Ovary (tissue), 3 donors: ENCODE measurements around the gene PSME2.
A peak's percentile ranks its signal among the peaks of the same experiment; 100 is the strongest.

ENCODE experiments used
- POLR2A ChIP-seq: fragments of 450-650 bp; IDR thresholded peaks from one replicate; pipeline ENCODE4 v1.6.1; 2017; ENCODE audit warnings: antibody characterized with exemption, mild to moderate bottlenecking, moderate library complexity
- TF ChIP-seq, protein P1 (sequence below), 3 donors: fragments of 450-650 bp in 2 of 3; fragments of 200-600 bp in 1 of 3; IDR thresholded peaks; one replicate each; pipeline versions ENCODE4 v1.5.1 to v1.8.0; 2016 to 2022; ENCODE audit warnings: antibody characterized with exemption in 3 of 3, mild to moderate bottlenecking in 1 of 3
- donor health status: DM: no; HTN: no; CAD: no.

DNA sequence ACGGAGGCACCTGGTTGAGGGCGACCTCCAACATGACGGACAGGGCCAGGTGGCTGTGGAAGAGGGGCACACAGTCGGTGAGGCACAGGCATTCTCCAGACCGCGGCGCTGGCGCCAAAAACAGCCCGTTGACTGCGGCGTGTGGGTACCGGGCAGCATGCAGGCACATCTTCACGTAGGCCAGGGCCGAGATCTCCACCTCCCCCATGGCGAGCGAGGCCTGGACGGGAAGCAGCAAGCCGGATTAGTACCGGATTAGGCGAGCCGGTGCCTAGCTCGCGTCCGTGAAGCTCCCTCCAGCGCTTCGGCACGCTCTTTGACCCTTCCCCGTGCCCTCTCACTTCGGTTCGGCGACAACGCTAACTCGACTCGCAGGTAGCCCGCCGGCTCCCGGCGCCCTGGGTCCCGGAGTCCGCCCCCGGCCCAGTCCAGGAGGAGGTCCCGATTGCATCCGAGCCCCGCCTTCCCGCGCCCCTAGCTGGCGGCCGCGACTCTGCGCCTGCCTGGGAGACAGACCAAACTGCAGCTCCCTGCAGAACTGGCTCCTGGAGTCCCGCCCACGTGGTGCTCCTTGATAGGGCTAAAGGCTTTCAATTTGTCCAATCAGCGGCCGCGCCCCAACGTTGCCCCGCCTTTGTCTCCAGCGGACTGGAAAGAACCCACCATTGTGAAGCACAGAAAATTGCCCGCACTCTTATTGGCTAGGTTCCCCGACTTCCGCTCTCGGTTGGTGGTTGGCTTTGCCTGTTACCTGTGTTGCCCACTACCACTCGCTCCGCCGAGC is 5.1 kb downstream of the PSME2 start, which contains the start of gene EMC9:
- TF ChIP-seq, protein P1, sequence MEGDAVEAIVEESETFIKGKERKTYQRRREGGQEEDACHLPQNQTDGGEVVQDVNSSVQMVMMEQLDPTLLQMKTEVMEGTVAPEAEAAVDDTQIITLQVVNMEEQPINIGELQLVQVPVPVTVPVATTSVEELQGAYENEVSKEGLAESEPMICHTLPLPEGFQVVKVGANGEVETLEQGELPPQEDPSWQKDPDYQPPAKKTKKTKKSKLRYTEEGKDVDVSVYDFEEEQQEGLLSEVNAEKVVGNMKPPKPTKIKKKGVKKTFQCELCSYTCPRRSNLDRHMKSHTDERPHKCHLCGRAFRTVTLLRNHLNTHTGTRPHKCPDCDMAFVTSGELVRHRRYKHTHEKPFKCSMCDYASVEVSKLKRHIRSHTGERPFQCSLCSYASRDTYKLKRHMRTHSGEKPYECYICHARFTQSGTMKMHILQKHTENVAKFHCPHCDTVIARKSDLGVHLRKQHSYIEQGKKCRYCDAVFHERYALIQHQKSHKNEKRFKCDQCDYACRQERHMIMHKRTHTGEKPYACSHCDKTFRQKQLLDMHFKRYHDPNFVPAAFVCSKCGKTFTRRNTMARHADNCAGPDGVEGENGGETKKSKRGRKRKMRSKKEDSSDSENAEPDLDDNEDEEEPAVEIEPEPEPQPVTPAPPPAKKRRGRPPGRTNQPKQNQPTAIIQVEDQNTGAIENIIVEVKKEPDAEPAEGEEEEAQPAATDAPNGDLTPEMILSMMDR (IDR thresholded peaks at IDR 0.05): peak; percentile 55 to 89 (median 87)
- TF ChIP-seq POLR2A: peak; percentile 80
